ENCODE measurements around the gene BICC1. TPM values are rescaled to one million over a fixed set of nuclear protein-coding genes. Genes with fewer than 3 reads are reported as not detected.

BICC1 gene
- total RNA-seq, 1 experiment from 2014 or later, result not detected

- Histone ChIP-seq H3K27me3 (ENCODE audit: insufficient read depth, low read length) (peaks cover 10% of the 10 kb centered on the region), H4K20me1 (ENCODE audit: insufficient read depth) (no peaks in the 10 kb centered on the region), H3K79me2 (ENCODE audit: insufficient read depth, low read length) (no peaks in the 10 kb centered on the region), H3K4me3 (replicated peaks in 1 of 2; ENCODE audit: low read depth in 1 of 2, low read length in 2 of 2) (no peak overlapping the region), H3K4me2 (ENCODE audit: low read length) (no peak overlapping the region), H3K9me2 (ENCODE audit: insufficient read depth) (no peaks in the 10 kb centered on the region), H3K9me3 (ENCODE audit: control insufficient read depth in 1 of 2, insufficient read depth in 1 of 2, low read depth in 1 of 2, low read length in 2 of 2) (no peaks in the 10 kb centered on the region), H3K36me3 (ENCODE audit: control insufficient read depth in 1 of 2, insufficient read depth in 2 of 2, low read length in 2 of 2) (no peaks in the 10 kb centered on the region), H3K4me1 (ENCODE audit: control insufficient read depth in 1 of 2, insufficient read depth in 2 of 2, low read length in 2 of 2) (no peaks in the 10 kb centered on the region), H2AFZ (ENCODE audit: low read depth, low read length, poor library complexity, severe bottlenecking) (no peak overlapping the region), H3K9ac (ENCODE audit: low read length) (no peak overlapping the region), H3K27ac (ENCODE audit: low read depth, low read length) (no peak overlapping the region)
- ATAC-seq (no peak), DNase-seq (ENCODE audit: low read depth, low spot score) (no peak)
- no TSS peak for BruUV-seq (replicated peaks)
- TF ChIP-seq POLR2A (IDR thresholded peaks at IDR 0.05; ENCODE audit: borderline replicate concordance, extremely low read depth, insufficient read depth, insufficient read length) (no peak), CBX3 (IDR thresholded peaks at IDR 0.05; ENCODE audit: low read depth) (no peak), RAD21 (IDR thresholded peaks at IDR 0.05; ENCODE audit: low read depth) (no peak)
- ChIA-PET CTCF (no interaction called here), POLR2A (no interaction called here), RAD21 (ENCODE audit: low non-redundant PET in 1 of 2, low total read pairs in 2 of 2, uncharacterized antibody in 2 of 2, unreplicated experiment in 2 of 2) (no interaction called here)
- intact Hi-C loops (cut with micrococcal nuclease), result no loop called here
Measured at GRCh38 chr10:58651742-58652141, 139.1 kb downstream of the BICC1 start.

- no peaks in the 10 kb centered on the region for H3K79me2 ChIP-seq (ENCODE audit: insufficient read depth, low read length)
- DNase-seq (ENCODE audit: low read depth, low spot score) (no peak), ATAC-seq (no peak)
- H3K9me3 ChIP-seq (ENCODE audit: control insufficient read depth in 1 of 2, insufficient read depth in 1 of 2, low read depth in 1 of 2, low read length in 2 of 2), result no peaks in the 10 kb centered on the region
- TF ChIP-seq CBX3 (IDR thresholded peaks at IDR 0.05; ENCODE audit: low read depth) (no peak), YY1 (IDR thresholded peaks at IDR 0.05; ENCODE audit: extremely low read depth, insufficient replicate concordance, low read depth, low read length) (no peak), SP1 (IDR thresholded peaks at IDR 0.05; ENCODE audit: low read depth) (no peak)
- H3K27me3 ChIP-seq (ENCODE audit: insufficient read depth, low read length), result no peaks in the 10 kb centered on the region; the same call in none of the 2 replicates
- H3K4me2 ChIP-seq (ENCODE audit: low read length), result no peak overlapping the region
- no peak overlapping the region for H3K9ac ChIP-seq (ENCODE audit: low read length)
- POLR2A ChIA-PET, result no interaction called here
- intact Hi-C loops (cut with micrococcal nuclease), result no loop called here
- CTCF ChIA-PET, result no interaction called here
- no peaks in the 10 kb centered on the region for H3K9me2 ChIP-seq (ENCODE audit: insufficient read depth)
- RAD21 ChIA-PET (ENCODE audit: low non-redundant PET in 1 of 2, low total read pairs in 2 of 2, uncharacterized antibody in 2 of 2, unreplicated experiment in 2 of 2), result interaction anchor here in 1 of 2 experiments (0.7 kb wide), 1 partner anchor 122 kb away, joined by 3 read pairs; no protein-coding TSS in a partner anchor
- no peaks in the 10 kb centered on the region for H3K36me3 ChIP-seq (ENCODE audit: control insufficient read depth in 1 of 2, insufficient read depth in 2 of 2, low read length in 2 of 2)
- no peaks in the 10 kb centered on the region for H3K4me1 ChIP-seq (ENCODE audit: control insufficient read depth in 1 of 2, insufficient read depth in 2 of 2, low read length in 2 of 2)
- H4K20me1 ChIP-seq (ENCODE audit: insufficient read depth), result no peaks in the 10 kb centered on the region
- no peak overlapping the region for H2AFZ ChIP-seq (ENCODE audit: low read depth, low read length, poor library complexity, severe bottlenecking)
- no peak overlapping the region for H3K4me3 ChIP-seq (replicated peaks in 1 of 2; ENCODE audit: low read depth in 1 of 2, low read length in 2 of 2)
- no peak overlapping the region for H3K27ac ChIP-seq (ENCODE audit: low read depth, low read length)
- BruUV-seq (replicated peaks), result no TSS peak
Measured at GRCh38 chr10:58653139-58653538, 140.5 kb downstream of the BICC1 start.
